Cardiac muscle cell (in vitro differentiated cells and primary cell): ENCODE measurements around the gene ARMC9. TPM values are rescaled to one million over a fixed set of nuclear protein-coding genes. Genes with fewer than 3 reads are reported as not detected.

Source experiments
- DNase-seq, 2 donors: peaks; one replicate each; pipeline versions ENCODE4 v3.0.0 to v3.0.0-alpha.2; 2010 to 2017; ENCODE audit warnings: low read depth in 1 of 2, low spot score in 1 of 2
- H3K27ac ChIP-seq: fragments of 200-600 bp; sonication (generic); 2 replicates; pipeline ENCODE4 v1.5.1; 2016
- H3K27me3 ChIP-seq: fragments of 200-600 bp; sonication (generic); 2 replicates; pipeline ENCODE4 v1.6.0; 2016; ENCODE audit warnings: control low read depth
- H3K36me3 ChIP-seq: fragments of 200-600 bp; sonication (generic); 2 replicates; pipeline ENCODE4 v1.5.1; 2016; ENCODE audit warnings: control low read depth
- H3K4me1 ChIP-seq: fragments of 200-600 bp; sonication (generic); 2 replicates; pipeline ENCODE4 v1.8.1; 2017; ENCODE audit warnings: low read depth, mild to moderate bottlenecking, mixed run types
- H3K4me3 ChIP-seq: fragments of 200-600 bp; sonication (generic); 2 replicates; pipeline ENCODE4 v1.5.1; 2016; ENCODE audit warnings: mild to moderate bottlenecking
- H3K9me3 ChIP-seq: fragments of 200-600 bp; sonication (generic); 2 replicates; pipeline ENCODE4 v1.5.1; 2017; ENCODE audit warnings: low read depth, mild to moderate bottlenecking, control low read depth
- polyA plus RNA-seq: library from polyadenylated mRNA; unstranded; fragments of >200 nt; fragmentation: Nextera tagmentation; extraction: Ambion mirVana; gene quantifications from 2 replicates; pipeline ENCODE4 v1.2.1, GENCODE V29; 2016
- total RNA-seq: library from RNA; depleted of rRNA; stranded (reverse); fragments of >200 nt; gene quantifications from 2 replicates; pipeline ENCODE4 v1.2.3, GENCODE V29; 2016
- TF ChIP-seq, protein P1 (sequence below): IDR thresholded peaks from 2 replicates; pipeline ENCODE4 v1.5.1; 2012; ENCODE audit warnings: low read depth, mild to moderate bottlenecking, low read length

The ARMC9 gene
- total and polyA plus RNA-seq, 2 experiments from 2014 or later = 27.4 to 30.0 TPM

- Histone ChIP-seq H3K36me3 (no peaks in the 10 kb centered on the region), H3K27ac (no peak overlapping the region), H3K27me3 (no peaks in the 10 kb centered on the region), H3K4me1 (no peaks in the 10 kb centered on the region), H3K9me3 (no peaks in the 10 kb centered on the region), H3K4me3 (no peak overlapping the region)
- TF ChIP-seq, protein P1, sequence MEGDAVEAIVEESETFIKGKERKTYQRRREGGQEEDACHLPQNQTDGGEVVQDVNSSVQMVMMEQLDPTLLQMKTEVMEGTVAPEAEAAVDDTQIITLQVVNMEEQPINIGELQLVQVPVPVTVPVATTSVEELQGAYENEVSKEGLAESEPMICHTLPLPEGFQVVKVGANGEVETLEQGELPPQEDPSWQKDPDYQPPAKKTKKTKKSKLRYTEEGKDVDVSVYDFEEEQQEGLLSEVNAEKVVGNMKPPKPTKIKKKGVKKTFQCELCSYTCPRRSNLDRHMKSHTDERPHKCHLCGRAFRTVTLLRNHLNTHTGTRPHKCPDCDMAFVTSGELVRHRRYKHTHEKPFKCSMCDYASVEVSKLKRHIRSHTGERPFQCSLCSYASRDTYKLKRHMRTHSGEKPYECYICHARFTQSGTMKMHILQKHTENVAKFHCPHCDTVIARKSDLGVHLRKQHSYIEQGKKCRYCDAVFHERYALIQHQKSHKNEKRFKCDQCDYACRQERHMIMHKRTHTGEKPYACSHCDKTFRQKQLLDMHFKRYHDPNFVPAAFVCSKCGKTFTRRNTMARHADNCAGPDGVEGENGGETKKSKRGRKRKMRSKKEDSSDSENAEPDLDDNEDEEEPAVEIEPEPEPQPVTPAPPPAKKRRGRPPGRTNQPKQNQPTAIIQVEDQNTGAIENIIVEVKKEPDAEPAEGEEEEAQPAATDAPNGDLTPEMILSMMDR = no peak
- DNase-seq = no peak
Measured at GRCh38 chr2:231384109-231384435, 185.6 kb downstream of the ARMC9 start.

GRCh38 chr2:231384970-231385369 is 186.5 kb downstream of the ARMC9 start:
- no peak overlapping the region for H3K27ac ChIP-seq
- H3K4me1 ChIP-seq = no peaks in the 10 kb centered on the region
- no peaks in the 10 kb centered on the region for H3K9me3 ChIP-seq
- H3K36me3 ChIP-seq = no peaks in the 10 kb centered on the region
- H3K4me3 ChIP-seq = no peak overlapping the region
- TF ChIP-seq, protein P1 = no peak
- no peaks in the 10 kb centered on the region for H3K27me3 ChIP-seq
- no peak for DNase-seq

DNA sequence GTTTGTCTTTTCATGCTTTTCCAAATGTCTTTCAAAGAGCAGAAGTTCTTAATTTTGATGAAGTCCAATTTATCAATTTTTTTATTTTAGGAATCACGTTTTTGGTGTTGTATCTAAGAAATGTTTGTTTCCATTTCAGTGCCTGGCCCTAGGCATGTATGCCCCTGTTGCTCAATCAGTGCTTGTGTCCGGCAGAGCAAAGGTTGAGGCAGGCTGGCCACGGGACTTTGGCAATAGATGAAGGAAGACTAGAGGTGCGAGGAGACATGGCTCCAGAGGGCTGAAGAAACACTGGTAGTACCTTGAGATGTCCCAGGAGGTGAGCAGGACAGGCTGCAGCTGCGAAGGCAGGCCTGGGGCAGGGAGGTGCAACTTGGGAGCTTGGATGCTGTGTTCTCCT is 187.0 kb downstream of the ARMC9 start:
- TF ChIP-seq, protein P1 = no peak
- no peaks in the 10 kb centered on the region for H3K27me3 ChIP-seq
- no peak for DNase-seq
- no peak overlapping the region for H3K4me3 ChIP-seq
- H3K36me3 ChIP-seq = no peaks in the 10 kb centered on the region
- H3K4me1 ChIP-seq = no peaks in the 10 kb centered on the region
- no peaks in the 10 kb centered on the region for H3K9me3 ChIP-seq
- no peak overlapping the region for H3K27ac ChIP-seq

DNA sequence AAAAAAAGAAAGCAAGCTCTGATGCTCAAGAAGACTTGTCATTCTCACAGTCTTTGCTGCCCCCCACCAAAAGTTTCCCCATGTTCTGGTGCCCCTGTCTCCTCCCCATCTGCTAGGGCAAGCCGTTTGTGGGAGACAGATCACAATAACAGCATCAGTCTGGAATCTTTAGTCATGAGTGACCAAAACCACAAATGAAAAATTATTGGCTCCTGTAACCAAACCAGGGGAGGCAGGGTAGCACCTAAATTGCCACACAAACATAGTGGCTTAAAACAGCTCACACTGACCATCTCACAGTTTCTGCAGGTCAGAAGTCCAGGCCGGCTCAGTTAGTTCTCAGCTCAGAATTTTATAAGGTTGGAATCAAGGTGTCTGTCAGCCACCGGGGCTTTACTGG is 188.0 kb downstream of the ARMC9 start:
- Histone ChIP-seq H3K4me3 (no peak overlapping the region), H3K36me3 (no peaks in the 10 kb centered on the region), H3K27ac (no peak overlapping the region), H3K27me3 (no peaks in the 10 kb centered on the region), H3K4me1 (no peaks in the 10 kb centered on the region), H3K9me3 (no peaks in the 10 kb centered on the region)
- TF ChIP-seq, protein P1 = no peak
- DNase-seq = peak in 1 of 2 donors; percentile 43

GRCh38 chr2:231387904-231388724 is 189.7 kb downstream of the ARMC9 start:
- TF ChIP-seq, protein P1 = peak; percentile 20
- Histone ChIP-seq H3K27me3 (no peaks in the 10 kb centered on the region), H3K4me3 (no peak overlapping the region), H3K4me1 (peaks cover 14% of the 10 kb centered on the region), H3K36me3 (no peaks in the 10 kb centered on the region), H3K9me3 (no peaks in the 10 kb centered on the region), H3K27ac (peak overlapping the region; percentile 60)
- peak; percentile 41 to 74 for DNase-seq
